Upper lobe of left lung (tissue), 4 donors: ENCODE measurements around the gene CAGE1.

Experiments used
- EP300 ChIP-seq, 4 donors: sonication (generic); formaldehyde crosslinking; IDR thresholded peaks; one replicate each; pipeline ENCODE4 v1.5.1; 2017; ENCODE audit warnings: antibody characterized with exemption in 4 of 4, control low read depth in 2 of 4
- POLR2A ChIP-seq, 4 donors: fragments of 450-650 bp; IDR thresholded peaks; one replicate each; pipeline ENCODE4 v1.5.1; 2016 to 2017; ENCODE audit warnings: antibody characterized with exemption in 4 of 4, mild to moderate bottlenecking in 2 of 4

- TF ChIP-seq POLR2A (IDR thresholded peaks at IDR 0.05) = no peak
- TF ChIP-seq EP300 (IDR thresholded peaks at IDR 0.05) = no peak
Measured at GRCh38 chr6:7328243-7328642, 61.3 kb downstream of the CAGE1 start.
